PC-9 (cell line): ENCODE measurements around the gene ADGRB3. TPM values are rescaled to one million over a fixed set of nuclear protein-coding genes. Genes with fewer than 3 reads are reported as not detected.
"Not testable (repeated sequence)": the region's sequence is repeated elsewhere in the genome, so short reads cannot be mapped to it uniquely, and the experiment has no call there.

Source experiments
- BruUV-seq: library from RNA; stranded (reverse); fragments of 400-500 nt; replicated peaks from 2 replicates; lab custom pipeline; 2021; lab: Mats Ljungman, UMichigan
- CTCF ChIA-PET: fragments of 300-600 bp; sonication (Branson Sonifier 250); formaldehyde crosslinking; loops from one replicate; lab custom pipeline; 2022; ENCODE audit warnings: antibody characterized with exemption; lab: Charles Lee
- POLR2A ChIA-PET: fragments of 300-600 bp; sonication (Branson Sonifier 250); formaldehyde crosslinking; loops from one replicate; lab custom pipeline; 2022; ENCODE audit warnings: antibody characterized with exemption; ENCODE audit not compliant: unreplicated experiment; lab: Charles Lee
- DNase-seq, 2 experiments: peaks; one replicate each; pipeline versions ENCODE4 v3.0.0 to v3.0.0-alpha.2; 2015 to 2022; ENCODE audit warnings: mixed read lengths in 1 of 2
- H2AFZ ChIP-seq: fragments of 200-600 bp; sonication (generic); 2 replicates; pipeline ENCODE4 v1.8.1; 2017; ENCODE audit warnings: antibody characterized with exemption
- H3F3A ChIP-seq: fragments of 200-600 bp; sonication (generic); 2 replicates; pipeline ENCODE4 v1.8.1; 2017; ENCODE audit warnings: antibody characterized with exemption, mild to moderate bottlenecking, low read depth; ENCODE audit not compliant: insufficient read depth
- H3K27ac ChIP-seq: fragments of 200-600 bp; sonication (generic); 2 replicates; pipeline ENCODE4 v1.6.1; 2016; ENCODE audit warnings: mixed run types
- H3K27me3 ChIP-seq: fragments of 200-600 bp; sonication (generic); 2 replicates; pipeline ENCODE4 v1.6.1; 2016; ENCODE audit warnings: low read depth, mixed run types; ENCODE audit not compliant: insufficient read depth
- H3K36me3 ChIP-seq: fragments of 200-600 bp; sonication (generic); 2 replicates; pipeline ENCODE4 v1.6.1; 2016; ENCODE audit warnings: low read depth, mixed run types
- H3K4me1 ChIP-seq: fragments of 200-600 bp; sonication (generic); replicated peaks from 2 replicates; pipeline ENCODE4 v1.6.1; 2016; ENCODE audit warnings: mixed run types; ENCODE audit not compliant: insufficient read depth
- H3K4me2 ChIP-seq: fragments of 200-600 bp; sonication (generic); 2 replicates; pipeline ENCODE4 v1.6.1; 2017; ENCODE audit warnings: mixed run types
- H3K4me3 ChIP-seq: fragments of 200-600 bp; sonication (generic); 2 replicates; pipeline ENCODE4 v1.6.1; 2016; ENCODE audit warnings: mixed run types
- H3K79me2 ChIP-seq: fragments of 200-600 bp; sonication (generic); 2 replicates; pipeline ENCODE4 v1.6.1; 2017; ENCODE audit warnings: low read depth, mixed run types
- H3K9me2 ChIP-seq: fragments of 200-600 bp; sonication (generic); 2 replicates; pipeline ENCODE4 v1.8.1; 2017; ENCODE audit warnings: mild to moderate bottlenecking; ENCODE audit not compliant: insufficient read depth
- H3K9me3 ChIP-seq: fragments of 200-600 bp; sonication (generic); 2 replicates; pipeline ENCODE4 v1.8.1; 2016; ENCODE audit warnings: low read depth; ENCODE audit not compliant: insufficient read depth
- H4K20me1 ChIP-seq: fragments of 200-600 bp; sonication (generic); 2 replicates; pipeline ENCODE4 v1.8.1; 2017; ENCODE audit not compliant: insufficient read depth
- CTCF ChIP-seq: fragments of 200-600 bp; sonication (generic); conservative IDR thresholded peaks from 2 replicates; pipeline ENCODE4 v1.6.1; 2017; ENCODE audit warnings: mixed run types, antibody characterized with exemption, mild to moderate bottlenecking, moderate library complexity
- EZH2 ChIP-seq: fragments of 200-600 bp; sonication (generic); IDR thresholded peaks from 2 replicates; pipeline ENCODE4 v1.8.0; 2017; ENCODE audit warnings: antibody characterized with exemption, low read depth
- intact Hi-C: fragments of 100-400 bp; cut with micrococcal nuclease; formaldehyde crosslinking; loops from one replicate; pipeline ENCODE4 v1.10.0; 2022; ENCODE audit not compliant: unreplicated experiment
- total RNA-seq: library from RNA; stranded (reverse); gene quantifications from 2 replicates; pipeline ENCODE4 v1.2.3, GENCODE V29; 2021

ADGRB3 gene
- total RNA-seq, 1 experiment from 2014 or later: not detected

- H3K36me3 ChIP-seq: no peaks in the 10 kb centered on the region
- no peaks in the 10 kb centered on the region for H4K20me1 ChIP-seq
- no peaks in the 10 kb centered on the region for H3F3A ChIP-seq
- no peak overlapping the region for H3K4me2 ChIP-seq
- CTCF ChIA-PET: no interaction called here
- no TSS peak for BruUV-seq
- POLR2A ChIA-PET: no interaction called here
- H3K27me3 ChIP-seq: no peaks in the 10 kb centered on the region
- TF ChIP-seq EZH2: no peak
- no peak for TF ChIP-seq CTCF
- no peak for DNase-seq
- no peak overlapping the region for H3K27ac ChIP-seq
- no peaks in the 10 kb centered on the region for H3K4me1 ChIP-seq
- H2AFZ ChIP-seq: no peak overlapping the region
- no peaks in the 10 kb centered on the region for H3K9me3 ChIP-seq
- no peak overlapping the region for H3K4me3 ChIP-seq
- H3K79me2 ChIP-seq: no peaks in the 10 kb centered on the region
- intact Hi-C loops: no loop called here
- no peaks in the 10 kb centered on the region for H3K9me2 ChIP-seq
These were observed 789.5 kb downstream of the ADGRB3 start for GRCh38 chr6:69424581-69424980.

GRCh38 chr6:69427882-69428281, 792.8 kb downstream of the ADGRB3 start:
- H3K9me3 ChIP-seq: no peaks in the 10 kb centered on the region
- no peak overlapping the region for H3K4me2 ChIP-seq
- no peak overlapping the region for H3K4me3 ChIP-seq
- H3K36me3 ChIP-seq: no peaks in the 10 kb centered on the region
- no TSS peak for BruUV-seq
- H2AFZ ChIP-seq: no peak overlapping the region
- H3K4me1 ChIP-seq: no peaks in the 10 kb centered on the region
- DNase-seq: no peak
- no peaks in the 10 kb centered on the region for H3K9me2 ChIP-seq
- intact Hi-C loops: no loop called here
- H3K27ac ChIP-seq: no peak overlapping the region
- no peaks in the 10 kb centered on the region for H4K20me1 ChIP-seq
- H3K79me2 ChIP-seq: no peaks in the 10 kb centered on the region
- ChIA-PET CTCF (no interaction called here), POLR2A (no interaction called here)
- H3K27me3 ChIP-seq: no peaks in the 10 kb centered on the region
- TF ChIP-seq EZH2: no peak
- H3F3A ChIP-seq: no peaks in the 10 kb centered on the region

- H3K27ac ChIP-seq, H3K9me2 ChIP-seq, H3K9me3 ChIP-seq, CTCF ChIA-PET, H3K79me2 ChIP-seq, H3K36me3 ChIP-seq, H3K4me1 ChIP-seq, H4K20me1 ChIP-seq, H3K4me2 ChIP-seq, H3F3A ChIP-seq, POLR2A ChIA-PET, H3K4me3 ChIP-seq, H2AFZ ChIP-seq, DNase-seq, H3K27me3 ChIP-seq, BruUV-seq, intact Hi-C loops: not testable (repeated sequence)
These were observed 797.1 kb downstream of the ADGRB3 start for GRCh38 chr6:69432168-69432567.

- H3F3A ChIP-seq, BruUV-seq, H3K9me3 ChIP-seq, intact Hi-C loops, H3K9me2 ChIP-seq, H3K4me3 ChIP-seq, H3K4me2 ChIP-seq, POLR2A ChIA-PET, H3K27ac ChIP-seq, H3K27me3 ChIP-seq, H3K4me1 ChIP-seq, H4K20me1 ChIP-seq, H3K36me3 ChIP-seq, CTCF ChIA-PET, H2AFZ ChIP-seq, H3K79me2 ChIP-seq, DNase-seq: not testable (repeated sequence)
These were observed 798.0 kb downstream of the ADGRB3 start for GRCh38 chr6:69433116-69433515.
